ENCODE measurements around the gene NTMT1. TPM values are rescaled to one million over a fixed set of nuclear protein-coding genes. Genes with fewer than 3 reads are reported as not detected.
"Not testable (repeated sequence)": the region's sequence is repeated elsewhere in the genome, so short reads cannot be mapped to it uniquely, and the experiment has no call there.

The NTMT1 gene
- total RNA-seq, 1 donor from 2014 or later = 45.7 TPM

DNA sequence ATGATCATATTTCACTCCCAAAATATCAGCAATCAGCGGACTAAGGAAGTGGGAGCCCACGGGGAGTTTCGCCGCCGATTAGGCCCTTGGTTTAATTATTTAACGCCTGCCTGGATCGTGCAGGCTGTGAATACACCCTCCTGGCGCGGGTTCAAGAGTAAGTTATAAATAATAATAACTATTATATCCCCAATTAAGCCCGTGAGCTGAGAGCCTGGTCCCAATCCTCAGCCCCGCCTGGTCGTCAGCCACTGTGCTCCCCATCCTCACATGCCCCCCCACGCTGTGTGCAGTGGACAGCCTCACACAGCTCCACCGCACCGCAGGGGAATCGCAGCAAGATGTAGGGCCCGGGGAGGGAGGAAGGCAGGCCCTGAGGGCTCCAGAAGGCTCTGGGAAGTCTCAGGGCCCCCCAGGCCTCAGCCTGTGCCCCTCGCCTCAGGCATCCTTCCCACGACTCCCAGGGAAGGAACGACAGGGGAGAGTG lies 28.6 kb downstream of the NTMT1 start:
- no peak overlapping the region for H3K4me3 Mint-ChIP-seq (ENCODE audit: unreplicated experiment)
- no peak overlapping the region for H3K27ac Mint-ChIP-seq (ENCODE audit: unreplicated experiment)
- no peak for TF ChIP-seq CTCF (IDR thresholded peaks at IDR 0.05)
- no peak for DNase-seq (ENCODE audit: extremely low spot score, unreplicated experiment)
- no peaks in the 10 kb centered on the region for H3K36me3 Mint-ChIP-seq (ENCODE audit: unreplicated experiment)
- H3K27me3 Mint-ChIP-seq (ENCODE audit: unreplicated experiment) = no peaks in the 10 kb centered on the region
- H3K4me1 Mint-ChIP-seq (ENCODE audit: unreplicated experiment) = peaks cover 31% of the 10 kb centered on the region
- H3K9me3 Mint-ChIP-seq (ENCODE audit: unreplicated experiment) = no peaks in the 10 kb centered on the region

GRCh38 chr9:129655154-129655553 lies 29.2 kb downstream of the NTMT1 start:
- Mint-ChIP-seq H3K4me3 (ENCODE audit: unreplicated experiment) (no peak overlapping the region), H3K27me3 (ENCODE audit: unreplicated experiment) (no peaks in the 10 kb centered on the region), H3K9me3 (ENCODE audit: unreplicated experiment) (no peaks in the 10 kb centered on the region), H3K27ac (ENCODE audit: unreplicated experiment) (no peak overlapping the region), H3K4me1 (ENCODE audit: unreplicated experiment) (peaks cover 25% of the 10 kb centered on the region), H3K36me3 (ENCODE audit: unreplicated experiment) (no peaks in the 10 kb centered on the region)
- no peak for TF ChIP-seq CTCF (IDR thresholded peaks at IDR 0.05)
- DNase-seq (ENCODE audit: extremely low spot score, unreplicated experiment) = no peak

GRCh38 chr9:129655696-129656095 lies 29.7 kb downstream of the NTMT1 start:
- Mint-ChIP-seq H3K4me3 (ENCODE audit: unreplicated experiment) (no peak overlapping the region), H3K27ac (ENCODE audit: unreplicated experiment) (no peak overlapping the region), H3K36me3 (ENCODE audit: unreplicated experiment) (no peaks in the 10 kb centered on the region), H3K9me3 (ENCODE audit: unreplicated experiment) (no peaks in the 10 kb centered on the region), H3K4me1 (ENCODE audit: unreplicated experiment) (peaks cover 22% of the 10 kb centered on the region), H3K27me3 (ENCODE audit: unreplicated experiment) (no peaks in the 10 kb centered on the region)
- TF ChIP-seq CTCF (IDR thresholded peaks at IDR 0.05) = no peak
- no peak for DNase-seq (ENCODE audit: extremely low spot score, unreplicated experiment)

DNA sequence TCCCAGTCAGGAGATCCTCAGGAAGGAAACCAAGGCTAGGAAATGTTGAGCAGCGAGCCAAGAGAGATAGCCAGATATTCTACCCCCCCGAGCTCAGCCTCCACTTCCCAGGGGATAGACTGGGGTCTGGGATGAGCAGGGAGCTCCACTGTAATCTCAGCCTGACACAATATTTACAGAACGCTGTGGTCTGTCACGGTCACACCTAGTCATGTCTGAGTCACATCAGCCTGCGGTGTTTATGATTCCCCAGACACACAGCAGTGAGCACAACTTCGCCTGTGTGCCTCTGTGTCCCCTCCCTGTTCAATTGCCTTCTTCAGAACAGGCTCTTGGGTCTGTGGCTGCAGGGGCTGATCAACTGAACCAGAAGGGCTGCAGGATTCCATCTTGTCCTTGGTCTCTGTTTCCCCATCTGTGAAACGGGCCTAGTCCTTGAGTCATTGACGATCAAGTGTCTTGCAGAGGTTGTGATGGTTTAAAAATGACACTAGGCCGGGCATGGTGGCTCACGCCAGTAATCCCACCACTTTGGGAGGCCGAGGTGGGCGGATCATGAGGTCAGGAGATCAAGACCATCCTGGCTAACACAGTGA lies 30.9 kb downstream of the NTMT1 start:
- Mint-ChIP-seq H3K27ac (ENCODE audit: unreplicated experiment) (no peak overlapping the region), H3K4me1 (ENCODE audit: unreplicated experiment) (peaks cover 22% of the 10 kb centered on the region), H3K36me3 (ENCODE audit: unreplicated experiment) (no peaks in the 10 kb centered on the region), H3K27me3 (ENCODE audit: unreplicated experiment) (no peaks in the 10 kb centered on the region), H3K4me3 (ENCODE audit: unreplicated experiment) (no peak overlapping the region), H3K9me3 (ENCODE audit: unreplicated experiment) (no peaks in the 10 kb centered on the region)
- no peak for TF ChIP-seq CTCF (IDR thresholded peaks at IDR 0.05)
- no peak for DNase-seq (ENCODE audit: extremely low spot score, unreplicated experiment)

DNA sequence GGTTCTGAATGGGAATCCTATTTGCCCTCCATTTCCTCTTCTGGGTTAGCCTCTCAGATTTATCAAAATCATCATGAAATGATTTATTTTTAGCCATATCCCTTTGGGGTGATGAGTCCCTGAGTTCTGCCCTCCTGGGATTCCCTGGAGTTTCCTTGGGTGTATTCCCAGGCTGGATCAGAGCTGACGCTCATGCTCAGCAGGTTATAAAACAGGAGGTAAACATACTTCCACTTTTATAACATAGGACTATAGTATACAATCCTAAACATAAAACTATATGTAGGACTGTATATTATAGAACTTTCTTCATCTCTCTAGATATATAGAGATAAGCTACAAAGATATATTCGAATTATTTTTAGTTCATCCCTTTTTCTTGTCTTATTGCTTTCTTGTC lies 35.1 kb downstream of the NTMT1 start:
- Mint-ChIP-seq H3K9me3 (ENCODE audit: unreplicated experiment) (no peaks in the 10 kb centered on the region), H3K36me3 (ENCODE audit: unreplicated experiment) (no peaks in the 10 kb centered on the region), H3K27me3 (ENCODE audit: unreplicated experiment) (no peaks in the 10 kb centered on the region), H3K27ac (ENCODE audit: unreplicated experiment) (no peak overlapping the region), H3K4me3 (ENCODE audit: unreplicated experiment) (no peak overlapping the region), H3K4me1 (ENCODE audit: unreplicated experiment) (peaks cover 18% of the 10 kb centered on the region)
- no peak for TF ChIP-seq CTCF (IDR thresholded peaks at IDR 0.05)
- DNase-seq (ENCODE audit: extremely low spot score, unreplicated experiment) = no peak

GRCh38 chr9:129662239-129662638 lies 36.3 kb downstream of the NTMT1 start:
- H3K4me1 Mint-ChIP-seq (ENCODE audit: unreplicated experiment); DNase-seq (ENCODE audit: extremely low spot score, unreplicated experiment); H3K27me3 Mint-ChIP-seq (ENCODE audit: unreplicated experiment); H3K4me3 Mint-ChIP-seq (ENCODE audit: unreplicated experiment); H3K36me3 Mint-ChIP-seq (ENCODE audit: unreplicated experiment); H3K27ac Mint-ChIP-seq (ENCODE audit: unreplicated experiment); H3K9me3 Mint-ChIP-seq (ENCODE audit: unreplicated experiment): not testable (repeated sequence)
